Measurements from ENCODE around the gene EIF4E1B.

- TF ChIP-seq POLR2A (IDR thresholded peaks at IDR 0.05; ENCODE audit: low read depth, low read length) = no peak
- no peak for TF ChIP-seq TAF1 (IDR thresholded peaks at IDR 0.05; ENCODE audit: borderline replicate concordance, low read depth, low read length)
Measured at GRCh38 chr5:176661676-176662075, 31.2 kb downstream of the EIF4E1B start.

Data from GM12892 (cell line).